Upper lobe of left lung (tissue), 6 donors: ENCODE results near the gene DPH7. TPM values are rescaled to one million over a fixed set of nuclear protein-coding genes. Genes with fewer than 3 reads are reported as not detected.
"Not testable (repeated sequence)": the region's sequence is repeated elsewhere in the genome, so short reads cannot be mapped to it uniquely, and the experiment has no call there.

Experiments used
- ATAC-seq, 2 donors: fragments of 200-7000 bp; cut with Tn5 transposase; one replicate each; pipeline ENCODE4 v1.9.1; 2022; ENCODE audit warnings: mild to moderate bottlenecking in 2 of 2, moderate library complexity in 2 of 2; ENCODE audit not compliant: low FRiP score in 2 of 2
- DNase-seq, 2 donors: peaks; one replicate each; pipeline ENCODE4 v3.0.0-alpha.2; 2019 to 2020
- H3K27ac ChIP-seq, 4 donors: fragments of 200-600 bp; sonication (generic); one replicate each; pipeline ENCODE4 v1.5.1; 2016 to 2019
- H3K27me3 ChIP-seq, 4 donors: fragments of 200-600 bp; sonication (generic); one replicate each; pipeline ENCODE4 v1.5.1; 2017 to 2019
- H3K36me3 ChIP-seq, 4 donors: fragments of 200-600 bp; sonication (generic); one replicate each; pipeline ENCODE4 v1.5.1; 2016 to 2019
- H3K4me1 ChIP-seq, 4 donors: fragments of 200-600 bp; sonication (generic); one replicate each; pipeline ENCODE4 v1.5.1; 2018 to 2019
- H3K4me3 ChIP-seq, 4 donors: fragments of 200-600 bp; sonication (generic); one replicate each; pipeline ENCODE4 v1.5.1; 2017 to 2019; ENCODE audit warnings: mild to moderate bottlenecking in 2 of 4, moderate library complexity in 1 of 4
- H3K9me3 ChIP-seq, 4 donors: fragments of 200-600 bp; sonication (generic); one replicate each; pipeline ENCODE4 v1.5.1; 2018 to 2019
- EP300 ChIP-seq, 4 donors: sonication (generic); formaldehyde crosslinking; IDR thresholded peaks; one replicate each; pipeline ENCODE4 v1.5.1; 2017; ENCODE audit warnings: antibody characterized with exemption in 4 of 4, control low read depth in 2 of 4
- POLR2A ChIP-seq, 4 donors: fragments of 450-650 bp; IDR thresholded peaks; one replicate each; pipeline ENCODE4 v1.5.1; 2016 to 2017; ENCODE audit warnings: antibody characterized with exemption in 4 of 4, mild to moderate bottlenecking in 2 of 4
- POLR2AphosphoS5 ChIP-seq, 2 donors: sonication (generic); formaldehyde crosslinking; IDR thresholded peaks; one replicate each; pipeline ENCODE4 v1.5.1; 2017; ENCODE audit warnings: antibody characterized with exemption in 2 of 2
- WGBS, 2 donors: methylation state at CpG; one replicate each; pipeline ENCODE4 v1.1.5; 2017 to 2018; 5-methylcytosine and 5-hydroxymethylcytosine counted together
- total RNA-seq, 6 donors: library from RNA; depleted of rRNA in 4 of 6; stranded (reverse); fragments of >200 nt in 4 of 6; gene quantifications; one replicate each; pipeline versions ENCODE4 v1.1.0 to v1.2.1, GENCODE V29; 2016 to 2021
- TF ChIP-seq, protein P1 (sequence below), 6 experiments: fragments of 450-650 bp in 4 of 6; fragments of 200-600 bp in 2 of 6; sonication (generic) in 2 of 6; IDR thresholded peaks; one replicate each; pipeline ENCODE4 v1.5.1; 2016 to 2019; ENCODE audit warnings: antibody characterized with exemption in 6 of 6
- donor health status: DM: no; HTN: no; CAD: no; lungs with moderate emphysema.
- donor health status: DM: no; HTN: yes; CAD: no; lungs with severe emphysema.

The DPH7 gene
- total RNA-seq, 6 donors from 2014 or later, result 25.5 to 115 (median 42.4) TPM

DNA sequence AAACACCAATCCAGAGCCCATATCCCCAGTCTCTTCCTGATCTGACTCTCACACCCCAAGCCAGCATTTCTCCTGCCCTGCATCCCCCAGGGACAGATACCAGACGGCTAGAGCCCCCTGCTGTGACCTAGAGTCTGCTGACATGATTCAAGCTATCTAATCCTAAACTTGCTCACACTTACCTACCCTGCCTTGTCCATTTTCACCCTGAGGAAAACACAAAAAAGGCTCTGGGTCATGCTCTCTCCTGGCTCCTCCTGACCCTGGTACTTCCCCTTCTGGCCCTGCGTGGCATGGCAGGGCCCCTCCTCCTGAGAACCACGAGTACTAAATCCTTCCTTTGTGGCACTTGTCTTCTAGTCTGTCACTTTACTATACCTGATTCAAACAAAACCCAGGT is 23.9 kb upstream of the DPH7 start:
- DNase-seq, result peak in 1 of 2 donors; percentile 38
- peaks cover 19 to 40% (median 23%) of the 10 kb centered on the region in 4 donors for H3K4me1 ChIP-seq
- 3 to 13% methylated on average over 3 of the region's 3 CpGs for WGBS, 2 donors
- no peaks in the 10 kb centered on the region for H3K36me3 ChIP-seq
- TF ChIP-seq, protein P1, sequence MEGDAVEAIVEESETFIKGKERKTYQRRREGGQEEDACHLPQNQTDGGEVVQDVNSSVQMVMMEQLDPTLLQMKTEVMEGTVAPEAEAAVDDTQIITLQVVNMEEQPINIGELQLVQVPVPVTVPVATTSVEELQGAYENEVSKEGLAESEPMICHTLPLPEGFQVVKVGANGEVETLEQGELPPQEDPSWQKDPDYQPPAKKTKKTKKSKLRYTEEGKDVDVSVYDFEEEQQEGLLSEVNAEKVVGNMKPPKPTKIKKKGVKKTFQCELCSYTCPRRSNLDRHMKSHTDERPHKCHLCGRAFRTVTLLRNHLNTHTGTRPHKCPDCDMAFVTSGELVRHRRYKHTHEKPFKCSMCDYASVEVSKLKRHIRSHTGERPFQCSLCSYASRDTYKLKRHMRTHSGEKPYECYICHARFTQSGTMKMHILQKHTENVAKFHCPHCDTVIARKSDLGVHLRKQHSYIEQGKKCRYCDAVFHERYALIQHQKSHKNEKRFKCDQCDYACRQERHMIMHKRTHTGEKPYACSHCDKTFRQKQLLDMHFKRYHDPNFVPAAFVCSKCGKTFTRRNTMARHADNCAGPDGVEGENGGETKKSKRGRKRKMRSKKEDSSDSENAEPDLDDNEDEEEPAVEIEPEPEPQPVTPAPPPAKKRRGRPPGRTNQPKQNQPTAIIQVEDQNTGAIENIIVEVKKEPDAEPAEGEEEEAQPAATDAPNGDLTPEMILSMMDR (IDR thresholded peaks at IDR 0.05), result peak in 1 of 6 experiments; percentile 16
- no peak for TF ChIP-seq EP300 (IDR thresholded peaks at IDR 0.05)
- no peaks in the 10 kb centered on the region for H3K27me3 ChIP-seq
- H3K27ac ChIP-seq, result peak overlapping the region in 1 of 4 donors; percentile 39
- no peaks in the 10 kb centered on the region for H3K9me3 ChIP-seq
- ATAC-seq, result no peak
- no peak overlapping the region for H3K4me3 ChIP-seq

DNA sequence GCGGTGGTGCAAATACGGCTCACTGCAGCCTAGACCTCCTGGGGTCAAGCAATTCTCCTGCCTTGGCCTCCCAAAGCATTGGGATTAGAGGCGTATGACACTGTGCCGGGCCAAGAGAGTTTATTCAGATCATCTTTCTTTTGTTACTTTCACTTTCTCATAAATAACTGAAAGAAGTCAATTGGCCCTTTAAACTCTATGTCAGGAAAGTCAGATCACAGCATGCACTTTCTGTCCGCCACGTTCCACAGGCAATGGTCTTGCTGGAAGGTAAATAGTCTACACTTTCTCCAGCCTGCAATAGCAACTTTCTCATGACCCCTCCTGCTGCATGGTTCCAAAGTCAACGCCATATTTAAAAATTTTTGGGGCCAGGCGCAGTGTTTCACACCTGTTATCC is 20.2 kb upstream of the DPH7 start:
- H3K4me3 ChIP-seq, result no peak overlapping the region
- H3K4me1 ChIP-seq, result peaks cover 0 to 12% (median under 1%) of the 10 kb centered on the region in 4 donors
- WGBS, 2 donors, result 75 to 86% methylated on average over 8 of the region's 8 CpGs
- H3K27ac ChIP-seq, result no peak overlapping the region
- ATAC-seq (no peak), DNase-seq (no peak)
- H3K36me3 ChIP-seq, result no peaks in the 10 kb centered on the region
- no peak for TF ChIP-seq POLR2AphosphoS5 (IDR thresholded peaks at IDR 0.05)
- TF ChIP-seq, protein P1 (IDR thresholded peaks at IDR 0.05), result no peak
- no peak for TF ChIP-seq POLR2A (IDR thresholded peaks at IDR 0.05)
- no peak for TF ChIP-seq EP300 (IDR thresholded peaks at IDR 0.05)
- H3K9me3 ChIP-seq, result no peaks in the 10 kb centered on the region
- H3K27me3 ChIP-seq, result no peaks in the 10 kb centered on the region

DNA sequence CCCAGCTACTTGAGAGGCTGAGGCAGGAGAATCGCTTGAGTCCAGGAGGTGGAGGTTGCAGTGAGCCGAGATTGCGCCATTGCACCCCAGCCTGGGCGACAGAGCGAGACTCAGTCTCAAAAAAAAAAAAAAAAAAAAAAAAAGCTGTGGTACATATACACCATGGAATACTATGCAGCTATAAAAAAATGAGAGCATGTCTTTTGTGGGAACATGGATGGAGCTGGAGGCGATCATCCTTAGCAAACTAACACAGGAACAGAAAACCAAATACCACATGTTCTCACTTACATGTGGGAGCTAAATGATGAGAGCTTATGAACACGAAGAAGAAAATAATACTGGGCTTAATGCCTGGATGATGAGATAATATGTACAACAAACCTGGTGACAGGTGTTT is 17.9 kb upstream of the DPH7 start:
- not testable (repeated sequence) for H3K27me3 ChIP-seq, H3K36me3 ChIP-seq, DNase-seq, H3K4me3 ChIP-seq, ATAC-seq, H3K9me3 ChIP-seq, H3K27ac ChIP-seq
- H3K4me1 ChIP-seq, result peaks cover 0 to 16% (median 8%) of the 10 kb centered on the region in 4 donors
- 85 to 86% methylated on average over 7 of the region's 7 CpGs for WGBS, 2 donors

DNA sequence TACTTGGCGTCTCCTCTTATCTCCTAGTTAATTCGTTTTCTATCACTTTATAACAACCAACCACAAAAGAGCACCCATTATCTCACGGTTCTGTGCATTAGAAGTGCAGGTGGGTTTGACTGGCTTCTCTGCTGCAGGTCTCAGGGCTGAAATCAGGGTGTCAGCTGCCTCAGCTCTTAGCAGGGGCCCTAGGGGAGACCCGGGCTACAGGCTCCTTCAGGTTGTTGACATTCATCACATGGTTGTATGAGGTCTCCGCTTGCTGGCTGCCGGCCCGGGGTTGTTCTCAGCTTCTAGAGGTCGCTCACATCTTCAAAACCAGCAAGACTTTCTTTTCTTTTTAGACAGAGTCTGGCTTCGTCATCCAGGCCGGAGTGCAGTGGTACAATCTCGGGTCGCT is 14.5 kb upstream of the DPH7 start:
- Histone ChIP-seq H3K36me3 (peaks cover 0 to 3% (median 2%) of the 10 kb centered on the region in 4 donors), H3K27me3 (no peaks in the 10 kb centered on the region), H3K4me1 (peaks cover 13 to 42% (median 26%) of the 10 kb centered on the region in 4 donors), H3K4me3 (no peak overlapping the region), H3K27ac (peak overlapping the region in 3 of 4 donors; percentile 11 to 69 (median 47)), H3K9me3 (no peaks in the 10 kb centered on the region)
- 59 to 72% methylated on average over 12 of the region's 12 CpGs for WGBS, 2 donors
- DNase-seq (peak in 1 of 2 donors; percentile 91), ATAC-seq (peak in 1 of 2 donors; percentile 71)
- TF ChIP-seq, protein P1 (IDR thresholded peaks at IDR 0.05), result no peak
- TF ChIP-seq EP300 (IDR thresholded peaks at IDR 0.05) (no peak), POLR2A (IDR thresholded peaks at IDR 0.05) (no peak), POLR2AphosphoS5 (IDR thresholded peaks at IDR 0.05) (no peak)

DNA sequence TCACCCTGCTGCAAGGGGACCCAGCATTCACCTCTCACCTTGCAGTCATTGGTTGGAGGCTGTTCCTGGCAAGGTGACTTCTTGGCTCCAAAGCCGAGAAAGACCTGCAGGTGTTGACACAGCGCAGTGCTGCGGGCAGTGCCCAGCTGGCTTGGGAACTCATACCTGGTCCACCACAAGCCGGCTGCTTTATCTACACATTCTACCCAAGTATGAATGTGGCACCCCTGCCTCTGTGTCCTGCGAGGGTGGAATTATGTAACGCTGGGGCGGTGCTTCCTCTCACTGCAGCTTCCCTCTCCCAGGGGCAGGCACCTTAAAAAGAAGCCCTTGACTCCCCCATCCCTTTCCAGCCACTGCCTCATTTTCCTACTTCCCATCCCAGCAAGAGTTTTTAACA is 14.0 kb upstream of the DPH7 start:
- peak in 1 of 2 donors; percentile 65 for ATAC-seq
- H3K27me3 ChIP-seq, result no peaks in the 10 kb centered on the region
- H3K4me3 ChIP-seq, result no peak overlapping the region
- WGBS, 2 donors, result 48 to 75% methylated on average over 5 to 6 of the region's 7 CpGs
- no peak for TF ChIP-seq POLR2AphosphoS5 (IDR thresholded peaks at IDR 0.05)
- TF ChIP-seq POLR2A (IDR thresholded peaks at IDR 0.05), result no peak
- no peak for TF ChIP-seq EP300 (IDR thresholded peaks at IDR 0.05)
- TF ChIP-seq, protein P1 (IDR thresholded peaks at IDR 0.05), result no peak
- peaks cover 0 to 8% (median 5%) of the 10 kb centered on the region in 4 donors for H3K36me3 ChIP-seq
- H3K9me3 ChIP-seq, result no peaks in the 10 kb centered on the region
- H3K4me1 ChIP-seq, result peaks cover 13 to 45% (median 26%) of the 10 kb centered on the region in 4 donors
- peak in 1 of 2 donors; percentile 83 for DNase-seq
- peak overlapping the region in 3 of 4 donors; percentile 11 to 69 (median 47) for H3K27ac ChIP-seq
